Measurements from ENCODE around the gene KLK11. TPM values are rescaled to one million over a fixed set of nuclear protein-coding genes. Genes with fewer than 3 reads are reported as not detected.

The KLK11 gene
- total and polyA plus RNA-seq, 4 donors: 0.07 to 0.25 TPM; not detected in 2

- 85% methylated on average over 10 of the region's 10 CpGs for WGBS
- Histone ChIP-seq H3K4me3 (ENCODE audit: low read depth in 1 of 3, low read length in 3 of 3) (no peak overlapping the region), H3K27ac (ENCODE audit: low read depth in 1 of 2, low read length in 2 of 2) (no peak overlapping the region), H3K9ac (ENCODE audit: low read depth in 1 of 2, low read length in 2 of 2) (no peak overlapping the region), H3K4me1 (ENCODE audit: control insufficient read depth in 4 of 4, insufficient read depth in 4 of 4, low read length in 3 of 4) (no peaks in the 10 kb centered on the region), H3K36me3 (ENCODE audit: control insufficient read depth in 4 of 4, insufficient read depth in 3 of 4, low read depth in 1 of 4, low read length in 3 of 4) (no peaks in the 10 kb centered on the region), H3K9me3 (ENCODE audit: control insufficient read depth in 4 of 4, low read length in 3 of 4) (no peaks in the 10 kb centered on the region), H3K27me3 (ENCODE audit: control insufficient read depth in 4 of 4, insufficient read depth in 4 of 4, low read length in 3 of 4) (peaks cover 0 to 4% (median under 1%) of the 10 kb centered on the region in 4 donors)
- DNase-seq (ENCODE audit: low spot score): no peak
- no peak for TF ChIP-seq FOXA2 (IDR thresholded peaks at IDR 0.05)
- no peak for TF ChIP-seq YY1 (IDR thresholded peaks at IDR 0.05)
- no peak for TF ChIP-seq MAX (IDR thresholded peaks at IDR 0.05)
- no peak for TF ChIP-seq ZBTB33 (IDR thresholded peaks at IDR 0.05)
- no peak for TF ChIP-seq CTCF (IDR thresholded peaks at IDR 0.05; ENCODE audit: low read depth, low read length, missing input control)
- TF ChIP-seq EGR1 (IDR thresholded peaks at IDR 0.05; ENCODE audit: low read depth in 2 of 2): no peak
- no peak for TF ChIP-seq FOXA1 (IDR thresholded peaks at IDR 0.05)
- no peak for TF ChIP-seq NR2F2 (IDR thresholded peaks at IDR 0.05)
- TF ChIP-seq REST (IDR thresholded peaks at IDR 0.05): no peak
- no peak for TF ChIP-seq JUND (IDR thresholded peaks at IDR 0.05)
- TF ChIP-seq GABPA (IDR thresholded peaks at IDR 0.05 in 1 of 2, conservative IDR thresholded peaks at IDR 0.05 in 1 of 2): no peak
- no peak for TF ChIP-seq RAD21 (IDR thresholded peaks at IDR 0.05)
These were observed 26.0 kb downstream of the KLK11 start for GRCh38 chr19:51000426-51000825.

- Histone ChIP-seq H3K36me3 (ENCODE audit: control insufficient read depth in 4 of 4, insufficient read depth in 3 of 4, low read depth in 1 of 4, low read length in 3 of 4) (no peaks in the 10 kb centered on the region), H3K9ac (ENCODE audit: low read depth in 1 of 2, low read length in 2 of 2) (no peak overlapping the region), H3K27ac (ENCODE audit: low read depth in 1 of 2, low read length in 2 of 2) (no peak overlapping the region), H3K4me3 (ENCODE audit: low read depth in 1 of 3, low read length in 3 of 3) (no peak overlapping the region), H3K4me1 (ENCODE audit: control insufficient read depth in 4 of 4, insufficient read depth in 4 of 4, low read length in 3 of 4) (no peaks in the 10 kb centered on the region), H3K9me3 (ENCODE audit: control insufficient read depth in 4 of 4, low read length in 3 of 4) (peaks cover 0 to 3% (median 0%) of the 10 kb centered on the region in 4 donors), H3K27me3 (ENCODE audit: control insufficient read depth in 4 of 4, insufficient read depth in 4 of 4, low read length in 3 of 4) (peaks cover 0 to 4% (median under 1%) of the 10 kb centered on the region in 4 donors)
- TF ChIP-seq ZBTB33 (IDR thresholded peaks at IDR 0.05) (no peak), MAX (IDR thresholded peaks at IDR 0.05) (no peak), NR2F2 (IDR thresholded peaks at IDR 0.05) (no peak), HNF4A (conservative IDR thresholded peaks at IDR 0.05) (no peak), CTCF (IDR thresholded peaks at IDR 0.05; ENCODE audit: low read depth, low read length, missing input control) (no peak)
- 38% methylated on average over 4 of the region's 4 CpGs for WGBS
- no peak for DNase-seq (ENCODE audit: low spot score)
These were observed 27.7 kb downstream of the KLK11 start for GRCh38 chr19:50998686-50999085.

Measured in liver (tissue), 9 donors.